Uterus (tissue), 2 donors: Measurements from ENCODE around the gene PRUNE2.

Experiments
- CTCF ChIP-seq, 4 experiments: fragments of 200-600 bp in 2 of 4; fragments of 450-650 bp in 2 of 4; sonication (generic) in 2 of 4; IDR thresholded peaks; one replicate each; pipeline ENCODE4 v1.5.1; 2016 to 2019; ENCODE audit warnings: antibody characterized with exemption in 4 of 4, mild to moderate bottlenecking in 2 of 4, moderate library complexity in 1 of 4
- POLR2A ChIP-seq, 2 donors: fragments of 450-650 bp; IDR thresholded peaks; one replicate each; pipeline ENCODE4 v1.6.1; 2016; ENCODE audit warnings: antibody characterized with exemption in 2 of 2, mild to moderate bottlenecking in 1 of 2, moderate library complexity in 1 of 2

DNA sequence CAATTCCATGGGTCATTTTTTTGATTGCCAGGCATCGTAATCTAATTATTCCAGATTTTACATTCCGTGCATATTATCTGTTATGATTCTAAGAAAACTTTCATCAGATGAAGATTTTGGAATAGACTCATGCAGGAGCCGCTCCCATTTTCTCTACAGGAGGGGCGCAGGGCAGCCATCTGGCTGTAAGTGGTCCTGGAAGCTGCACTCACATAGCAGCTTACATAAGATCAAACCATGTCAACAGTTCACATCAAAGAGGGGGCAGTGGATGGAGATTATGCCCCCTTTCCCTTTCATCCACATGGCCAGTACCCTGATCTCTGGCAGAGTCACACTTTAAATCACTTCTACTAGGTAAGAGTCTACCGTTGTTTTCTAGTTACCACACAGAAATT, 214.9 kb downstream of the PRUNE2 start:
- no peak for TF ChIP-seq CTCF (IDR thresholded peaks at IDR 0.05)
- TF ChIP-seq POLR2A (IDR thresholded peaks at IDR 0.05): no peak
